ENCODE results near the gene SMPDL3B. TPM values are rescaled to one million over a fixed set of nuclear protein-coding genes. Genes with fewer than 3 reads are reported as not detected.

Gene SMPDL3B
- total RNA-seq, 4 donors from 2014 or later, result 0.29 TPM; not detected in 3

GRCh38 chr1:27957655-27958054 lies 22.9 kb downstream of the SMPDL3B start:
- intact Hi-C loops (cut with DNase I; ENCODE audit: low total_unique reads), result no loop called here
- no peaks in the 10 kb centered on the region for H3K9me3 ChIP-seq
- in situ Hi-C loops (cut with MboI; ENCODE audit: low sequenced_read_pairs in 4 of 4), result no loop called here
- no peak overlapping the region for H3K4me3 ChIP-seq
- no peaks in the 10 kb centered on the region for H3K36me3 ChIP-seq
- H3K27ac ChIP-seq, result no peak overlapping the region
- ATAC-seq (no peak), DNase-seq (no peak)
- peaks cover 9 to 11% of the 10 kb centered on the region in 2 donors for H3K4me1 ChIP-seq
- TF ChIP-seq CTCF (IDR thresholded peaks at IDR 0.05 in 4 of 5, conservative IDR thresholded peaks at IDR 0.05 in 1 of 5) (no peak), POLR2A (IDR thresholded peaks at IDR 0.05) (no peak)
- no peaks in the 10 kb centered on the region for H3K27me3 ChIP-seq

DNA sequence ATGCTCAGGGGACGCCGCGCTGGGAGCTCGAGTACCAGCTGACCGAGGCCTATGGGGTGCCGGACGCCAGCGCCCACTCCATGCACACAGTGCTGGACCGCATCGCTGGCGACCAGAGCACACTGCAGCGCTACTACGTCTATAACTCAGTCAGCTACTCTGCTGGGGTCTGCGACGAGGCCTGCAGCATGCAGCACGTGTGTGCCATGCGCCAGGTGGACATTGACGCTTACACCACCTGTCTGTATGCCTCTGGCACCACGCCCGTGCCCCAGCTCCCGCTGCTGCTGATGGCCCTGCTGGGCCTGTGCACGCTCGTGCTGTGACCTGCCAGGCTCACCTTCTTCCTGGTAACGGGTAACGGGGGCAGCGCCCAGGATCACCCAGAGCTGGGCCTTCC lies 23.7 kb downstream of the SMPDL3B start:
- TF ChIP-seq POLR2A (IDR thresholded peaks at IDR 0.05) (no peak), CTCF (IDR thresholded peaks at IDR 0.05 in 4 of 5, conservative IDR thresholded peaks at IDR 0.05 in 1 of 5) (no peak)
- no peaks in the 10 kb centered on the region for H3K36me3 ChIP-seq
- H3K9me3 ChIP-seq, result no peaks in the 10 kb centered on the region
- ATAC-seq (no peak), DNase-seq (no peak)
- intact Hi-C loops (cut with DNase I; ENCODE audit: low total_unique reads), result no loop called here
- in situ Hi-C loops (cut with MboI; ENCODE audit: low sequenced_read_pairs in 4 of 4), result no loop called here
- no peak overlapping the region for H3K27ac ChIP-seq
- no peaks in the 10 kb centered on the region for H3K27me3 ChIP-seq
- H3K4me1 ChIP-seq, result peaks cover 9 to 11% of the 10 kb centered on the region in 2 donors
- H3K4me3 ChIP-seq, result no peak overlapping the region

DNA sequence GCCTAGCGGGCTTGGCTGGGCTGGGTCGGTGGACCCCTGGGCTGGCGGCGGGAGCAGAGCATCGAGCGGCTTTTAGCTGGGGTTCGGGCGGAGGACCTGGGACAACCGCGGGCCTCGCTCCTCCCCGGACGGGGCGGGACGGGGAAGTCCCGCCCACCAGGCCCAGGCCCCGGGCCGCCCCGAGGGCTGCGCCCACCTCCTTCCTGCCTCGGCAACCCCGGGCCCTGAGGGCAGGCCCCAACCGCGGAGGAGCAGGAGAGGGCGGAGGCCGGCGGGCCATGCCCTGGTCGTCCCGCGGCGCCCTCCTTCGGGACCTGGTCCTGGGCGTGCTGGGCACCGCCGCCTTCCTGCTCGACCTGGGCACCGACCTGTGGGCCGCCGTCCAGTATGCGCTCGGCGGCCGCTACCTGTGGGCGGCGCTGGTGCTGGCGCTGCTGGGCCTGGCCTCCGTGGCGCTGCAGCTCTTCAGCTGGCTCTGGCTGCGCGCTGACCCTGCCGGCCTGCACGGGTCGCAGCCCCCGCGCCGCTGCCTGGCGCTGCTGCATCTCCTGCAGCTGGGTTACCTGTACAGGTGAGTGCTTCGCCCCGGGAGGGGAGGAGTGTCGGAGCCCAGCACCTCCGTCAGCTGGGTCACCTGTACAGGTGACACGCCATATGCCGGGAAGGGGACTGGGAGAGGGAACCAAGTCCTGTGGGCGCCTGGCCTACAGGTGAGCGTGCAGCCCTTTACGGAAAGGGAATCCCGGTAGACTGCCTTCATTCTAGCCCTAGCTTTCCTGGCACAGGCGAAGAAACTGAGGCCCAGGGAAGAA lies 25.2 kb downstream of the SMPDL3B start, which contains the start of gene XKR8:
TSS of gene XKR8 (plus strand) at position 182 of the 812 bp plus-strand sequence. CDS start at position 279, 97 bp downstream.
- Histone ChIP-seq H3K27me3 (no peaks in the 10 kb centered on the region), H3K4me3 (peak within 1 kb of the TSS; percentile 61 to 86 (median 78)), H3K9me3 (no peaks in the 10 kb centered on the region), H3K36me3 (peaks cover 0 to 8% of the 10 kb centered on the region in 2 donors), H3K27ac (peak within 1 kb of the TSS; percentile 78 to 87 (median 82)), H3K4me1 (peaks cover 9 to 11% of the 10 kb centered on the region in 2 donors)
- in situ Hi-C loops (cut with MboI; ENCODE audit: low sequenced_read_pairs in 4 of 4), result no loop called here
- TF ChIP-seq CTCF (IDR thresholded peaks at IDR 0.05 in 4 of 5, conservative IDR thresholded peaks at IDR 0.05 in 1 of 5) (peak in 4 of 5 experiments; percentile 21 to 47 (median 25)), POLR2A (IDR thresholded peaks at IDR 0.05) (peak; percentile 45 to 52)
- intact Hi-C loops (cut with DNase I; ENCODE audit: low total_unique reads), result loop anchor here (2.0 to 5.0 kb wide), 2 partner anchors 19 to 103 kb away; no protein-coding TSS in a partner anchor
- peak; percentile 41 to 52 for DNase-seq
- peak; percentile 73 to 86 for ATAC-seq

DNA sequence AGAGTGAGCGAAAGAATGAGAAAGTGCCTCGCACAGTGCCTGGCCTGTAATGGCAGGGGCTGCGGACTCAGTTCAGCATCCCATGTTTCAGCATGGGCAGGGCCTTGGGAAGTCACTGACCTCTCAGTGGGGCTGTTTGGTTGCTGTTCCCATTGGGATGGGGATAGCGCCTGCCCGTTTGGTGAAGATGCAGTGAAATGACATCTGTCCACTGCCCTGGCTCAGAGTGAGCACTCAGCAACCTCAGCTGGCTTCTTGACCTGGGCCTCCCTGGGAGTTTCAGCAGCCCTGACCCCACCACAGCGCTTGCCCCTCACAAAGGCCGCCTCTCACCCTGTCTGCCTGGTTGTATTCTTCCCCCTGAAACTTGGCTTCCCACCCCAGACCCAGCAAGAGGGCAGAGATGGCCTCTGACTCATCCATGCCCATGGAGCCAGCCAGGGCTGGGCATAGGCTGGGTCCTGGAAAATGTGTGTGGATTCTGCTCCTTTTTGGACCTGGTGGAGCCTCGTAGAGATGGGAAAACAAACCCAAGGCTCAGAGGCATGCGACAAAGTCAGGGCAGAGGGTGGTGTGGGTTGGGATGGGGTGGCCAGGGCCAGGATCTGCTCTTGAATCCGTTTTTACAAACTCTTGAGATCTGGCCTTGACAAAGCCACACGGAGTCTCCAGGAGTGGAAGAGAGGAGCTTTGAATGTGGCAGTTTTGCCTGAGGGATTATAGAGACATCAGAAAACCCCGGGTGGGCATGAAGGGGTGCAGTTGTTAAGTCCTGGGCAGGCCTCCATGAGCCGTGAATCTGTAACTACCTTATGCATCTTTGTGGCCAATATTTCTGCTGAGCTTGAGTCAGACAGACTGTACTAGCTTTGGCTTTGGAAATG lies 26.2 kb downstream of the SMPDL3B start:
- H3K27ac ChIP-seq, result peak overlapping the region; percentile 78 to 87 (median 82)
- TF ChIP-seq POLR2A (IDR thresholded peaks at IDR 0.05) (no peak), CTCF (IDR thresholded peaks at IDR 0.05 in 4 of 5, conservative IDR thresholded peaks at IDR 0.05 in 1 of 5) (no peak)
- DNase-seq, result no peak
- H3K9me3 ChIP-seq, result no peaks in the 10 kb centered on the region
- no peaks in the 10 kb centered on the region for H3K27me3 ChIP-seq
- peak in 1 of 2 donors; percentile 23 for ATAC-seq
- intact Hi-C loops (cut with DNase I; ENCODE audit: low total_unique reads), result loop anchor here (2.0 to 5.0 kb wide), 2 partner anchors 18 to 104 kb away; no protein-coding TSS in a partner anchor
- H3K4me3 ChIP-seq, result peak overlapping the region in 3 of 4 donors; percentile 61 to 86 (median 71)
- H3K36me3 ChIP-seq, result peaks cover 0 to 8% of the 10 kb centered on the region in 2 donors
- H3K4me1 ChIP-seq, result peaks cover 9 to 11% of the 10 kb centered on the region in 2 donors
- in situ Hi-C loops (cut with MboI; ENCODE audit: low sequenced_read_pairs in 4 of 4), result no loop called here
